ENCODE data around the gene NADK2. TPM values are rescaled to one million over a fixed set of nuclear protein-coding genes. Genes with fewer than 3 reads are reported as not detected.

NADK2 gene
- total and polyA plus RNA-seq, 12 donors: 9.8 to 53.5 (median 37.7) TPM

GRCh38 chr5:36158144-36158543, 83.6 kb downstream of the NADK2 start:
- H3K9me3 ChIP-seq: no peaks in the 10 kb centered on the region
- intact Hi-C loops (cut with DNase I): no loop called here
- H3K27me3 ChIP-seq: no peaks in the 10 kb centered on the region
- DNase-seq (no peak), ATAC-seq (peak in 2 of 8 donors; percentile 11 to 16)
- peaks cover 0 to 100% (median 15%) of the 10 kb centered on the region in 9 donors for H3K36me3 ChIP-seq
- peaks cover 0 to 31% (median 21%) of the 10 kb centered on the region in 9 donors for H3K4me1 ChIP-seq
- no peak for TF ChIP-seq CTCF (IDR thresholded peaks at IDR 0.05)
- no peak overlapping the region for H3K27ac ChIP-seq
- no peak overlapping the region for H3K4me3 ChIP-seq
- 51 to 63% methylated on average over 2 of the region's 2 CpGs for WGBS, 2 donors

GRCh38 chr5:36156619-36157018, 85.1 kb downstream of the NADK2 start:
- no peak overlapping the region for H3K27ac ChIP-seq
- H3K9me3 ChIP-seq: no peaks in the 10 kb centered on the region
- peaks cover 2 to 38% (median 30%) of the 10 kb centered on the region in 9 donors for H3K4me1 ChIP-seq
- ATAC-seq (no peak), DNase-seq (no peak)
- 41 to 45% methylated on average over 1 of the region's 1 CpG for WGBS, 2 donors
- no peak for TF ChIP-seq CTCF (IDR thresholded peaks at IDR 0.05)
- H3K4me3 ChIP-seq: no peak overlapping the region
- intact Hi-C loops (cut with DNase I): no loop called here
- H3K27me3 ChIP-seq: no peaks in the 10 kb centered on the region
- peaks cover 0 to 85% (median 8%) of the 10 kb centered on the region in 9 donors for H3K36me3 ChIP-seq

GRCh38 chr5:36156121-36156601, 85.6 kb downstream of the NADK2 start:
- H3K4me3 ChIP-seq: no peak overlapping the region
- TF ChIP-seq CTCF (IDR thresholded peaks at IDR 0.05): no peak
- H3K4me1 ChIP-seq: peaks cover 2 to 38% (median 30%) of the 10 kb centered on the region in 9 donors
- no peak for DNase-seq
- H3K27ac ChIP-seq: no peak overlapping the region
- intact Hi-C loops (cut with DNase I): no loop called here
- ATAC-seq: no peak
- peaks cover 0 to 80% (median 6%) of the 10 kb centered on the region in 9 donors for H3K36me3 ChIP-seq
- H3K9me3 ChIP-seq: no peaks in the 10 kb centered on the region
- H3K27me3 ChIP-seq: no peaks in the 10 kb centered on the region
- WGBS, 2 donors: 43 to 51% methylated on average over 4 of the region's 4 CpGs

GRCh38 chr5:36155291-36155690, 86.4 kb downstream of the NADK2 start:
- ATAC-seq: no peak

More at GRCh38 chr5:36155291-36155690, 86.4 kb downstream of the NADK2 start:
- no peak for DNase-seq
- H3K9me3 ChIP-seq: no peaks in the 10 kb centered on the region
- no peak for TF ChIP-seq CTCF (IDR thresholded peaks at IDR 0.05)
- no peak overlapping the region for H3K27ac ChIP-seq
- H3K4me3 ChIP-seq: no peak overlapping the region
- peaks cover 2 to 46% (median 36%) of the 10 kb centered on the region in 9 donors for H3K4me1 ChIP-seq
- 62 to 78% methylated on average over 7 of the region's 7 CpGs for WGBS, 2 donors
- H3K27me3 ChIP-seq: no peaks in the 10 kb centered on the region
- peaks cover 0 to 71% (median 6%) of the 10 kb centered on the region in 9 donors for H3K36me3 ChIP-seq
- intact Hi-C loops (cut with DNase I): no loop called here

Data from heart right ventricle (tissue), 16 donors.